Measurements from ENCODE around the gene ARHGAP19.

The ARHGAP19 gene

GRCh38 chr10:97228775-97229157 is 63.7 kb downstream of the ARHGAP19 start:
- DNase-seq (ENCODE audit: low spot score) = no peak

DNA sequence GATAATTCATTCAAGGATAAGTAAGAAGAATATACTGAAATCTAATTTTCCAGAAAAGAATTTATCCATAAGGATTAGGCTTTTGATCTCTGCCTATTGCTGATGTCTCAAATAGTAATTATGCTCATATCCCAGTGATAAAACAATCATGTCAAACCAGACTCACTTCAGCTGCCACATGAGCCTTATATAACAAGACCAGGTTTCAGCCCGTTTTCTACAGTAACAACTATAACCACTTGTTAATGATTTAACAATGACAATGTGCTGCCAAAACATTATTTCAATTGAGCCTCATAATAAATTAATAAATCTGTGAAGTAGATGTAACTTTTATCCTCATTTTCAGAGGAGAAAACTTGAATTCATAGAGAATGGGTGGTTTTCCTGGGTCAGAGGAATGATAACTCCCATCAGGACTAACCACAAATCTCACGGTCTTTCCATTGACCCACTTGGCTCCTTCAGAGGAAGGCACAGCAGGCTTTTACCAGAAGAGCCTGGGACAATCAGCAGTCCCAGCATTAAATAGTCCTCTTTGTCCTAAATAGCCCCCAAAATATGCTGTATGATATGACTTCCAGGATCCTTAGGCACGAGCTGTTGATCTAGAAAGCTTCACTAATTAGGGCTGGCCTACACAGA is 64.2 kb downstream of the ARHGAP19 start:
- no peak for DNase-seq (ENCODE audit: low spot score)

DNA sequence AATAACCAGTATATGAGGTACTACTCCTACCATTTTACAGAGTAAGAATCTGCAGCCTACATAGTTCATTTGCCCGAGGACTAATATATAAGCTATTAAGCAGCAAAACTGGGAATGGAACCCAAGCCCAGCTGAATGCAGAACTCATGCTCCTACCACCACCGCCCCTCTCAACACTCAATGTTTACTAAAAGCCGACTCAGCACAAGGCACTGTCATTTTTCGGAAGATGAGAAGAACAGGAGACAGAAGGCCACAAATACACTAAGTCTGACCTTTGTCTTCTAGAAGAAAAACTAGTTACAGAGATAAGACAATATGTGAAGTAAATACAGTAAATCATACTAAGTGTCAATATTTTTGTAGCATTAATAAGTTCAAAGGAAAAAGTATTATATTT is 66.0 kb downstream of the ARHGAP19 start:
- no peak for DNase-seq (ENCODE audit: low spot score)

- no peak for DNase-seq (ENCODE audit: low spot score)
These were observed 67.7 kb downstream of the ARHGAP19 start for GRCh38 chr10:97224483-97225435.

- no peak for DNase-seq (ENCODE audit: low spot score)
These were observed 70.0 kb downstream of the ARHGAP19 start for GRCh38 chr10:97222326-97222961.

DNA sequence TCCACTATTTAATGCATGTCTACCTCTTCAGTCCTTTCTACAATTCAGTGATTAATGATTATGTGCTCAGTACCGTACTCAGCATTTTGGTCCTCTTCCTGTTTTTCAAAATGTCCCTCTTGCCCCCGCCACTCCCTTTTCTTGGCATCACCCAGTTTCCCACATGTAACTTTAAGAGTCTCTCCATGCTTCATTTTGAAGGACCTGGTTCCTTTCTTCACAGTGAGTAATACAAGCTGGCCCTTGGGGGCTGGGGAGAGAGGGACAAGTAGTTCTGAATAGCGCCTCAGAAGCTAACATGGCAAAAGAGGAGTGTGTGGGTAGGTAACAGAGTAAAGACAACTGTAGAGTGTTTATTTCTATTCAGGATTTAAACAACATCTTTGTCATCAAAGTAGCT is 72.1 kb downstream of the ARHGAP19 start:
- DNase-seq (ENCODE audit: low spot score) = no peak

DNA sequence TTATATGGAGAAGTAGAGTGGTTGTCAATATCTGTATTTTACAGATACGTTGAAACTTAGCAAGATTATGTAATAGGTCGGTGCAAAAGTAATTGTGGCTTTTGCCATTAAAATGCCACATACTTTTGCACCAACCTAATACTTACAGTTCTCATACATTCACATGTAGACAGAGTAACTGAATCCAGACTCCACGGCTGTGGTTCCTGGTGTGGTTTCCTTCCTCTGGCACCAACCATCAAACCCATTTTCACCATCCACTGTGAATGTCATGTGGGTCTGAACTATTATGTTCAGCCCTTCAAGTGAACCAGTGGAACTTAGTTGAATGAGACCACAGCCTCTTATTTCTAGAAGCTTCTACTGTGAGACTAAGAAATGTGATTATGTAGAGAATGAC is 75.1 kb downstream of the ARHGAP19 start:
- DNase-seq (ENCODE audit: low spot score) = no peak

GRCh38 chr10:97215619-97216260 is 76.7 kb downstream of the ARHGAP19 start:
- no peak for DNase-seq (ENCODE audit: low spot score)

DNA sequence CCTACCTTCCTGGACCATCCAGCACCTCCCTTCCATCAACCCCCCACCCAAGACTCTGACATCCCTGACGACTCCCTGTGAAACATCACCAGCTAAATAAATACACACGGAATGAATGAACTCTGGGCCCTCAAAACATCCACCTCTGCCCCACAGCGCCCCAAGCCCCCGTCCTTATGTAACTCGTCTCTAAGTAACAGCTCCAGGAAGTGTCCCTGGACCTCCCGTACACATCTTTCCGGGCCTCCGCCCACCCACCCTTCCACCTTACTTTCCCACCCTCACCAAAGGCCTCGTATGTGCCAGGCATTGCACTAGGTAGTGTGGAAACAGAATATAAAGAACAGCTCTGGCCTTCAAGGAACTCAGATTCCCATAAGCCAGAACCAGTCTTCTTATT is 79.0 kb downstream of the ARHGAP19 start:
- DNase-seq (ENCODE audit: low spot score) = no peak

DNA sequence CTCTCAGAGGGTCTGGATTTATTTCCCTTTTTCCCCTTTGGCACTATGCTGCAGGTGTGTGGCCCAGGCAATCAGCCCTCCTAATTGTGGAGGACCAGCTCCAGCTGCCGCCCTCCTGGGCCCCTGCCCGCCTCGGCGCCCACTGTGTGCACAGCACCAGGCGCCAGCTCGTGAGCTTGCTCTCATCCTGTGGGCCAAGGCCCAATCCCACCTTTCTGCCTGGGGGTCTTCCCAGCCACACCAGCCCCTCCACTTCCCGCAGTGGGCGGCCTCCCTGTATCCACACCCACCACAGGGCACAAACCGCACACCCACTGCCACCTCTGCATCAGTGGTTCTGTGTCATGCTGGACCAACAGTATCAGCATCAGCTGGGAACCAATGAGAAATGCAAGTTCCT is 81.2 kb downstream of the ARHGAP19 start:
- DNase-seq (ENCODE audit: low spot score) = no peak

DNA sequence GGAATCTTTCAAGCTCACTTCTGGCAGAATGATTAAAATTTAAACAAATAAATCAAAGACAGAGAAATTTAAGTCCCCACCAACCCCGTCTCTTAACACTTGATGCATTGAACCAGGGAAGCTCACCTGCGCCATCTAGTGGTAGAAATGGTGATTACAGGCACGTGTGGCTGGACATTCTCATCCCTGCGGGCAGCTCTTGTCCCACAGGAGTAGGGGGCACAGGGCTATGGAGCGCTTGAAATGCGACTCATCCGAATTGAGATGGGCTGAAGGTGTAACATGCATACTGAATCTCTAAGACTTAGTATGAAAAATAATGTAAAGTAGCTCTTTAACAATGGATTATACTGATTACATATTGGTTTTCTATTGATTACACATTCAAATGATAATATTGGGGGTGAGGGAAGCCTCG is 81.9 kb downstream of the ARHGAP19 start:
- DNase-seq (ENCODE audit: low spot score) = peak; percentile 66

- no peak for DNase-seq (ENCODE audit: low spot score)
These were observed 84.6 kb downstream of the ARHGAP19 start for GRCh38 chr10:97207756-97208346.

GRCh38 chr10:97207131-97207530 is 85.3 kb downstream of the ARHGAP19 start:
- no peak for DNase-seq (ENCODE audit: low spot score)

DNA sequence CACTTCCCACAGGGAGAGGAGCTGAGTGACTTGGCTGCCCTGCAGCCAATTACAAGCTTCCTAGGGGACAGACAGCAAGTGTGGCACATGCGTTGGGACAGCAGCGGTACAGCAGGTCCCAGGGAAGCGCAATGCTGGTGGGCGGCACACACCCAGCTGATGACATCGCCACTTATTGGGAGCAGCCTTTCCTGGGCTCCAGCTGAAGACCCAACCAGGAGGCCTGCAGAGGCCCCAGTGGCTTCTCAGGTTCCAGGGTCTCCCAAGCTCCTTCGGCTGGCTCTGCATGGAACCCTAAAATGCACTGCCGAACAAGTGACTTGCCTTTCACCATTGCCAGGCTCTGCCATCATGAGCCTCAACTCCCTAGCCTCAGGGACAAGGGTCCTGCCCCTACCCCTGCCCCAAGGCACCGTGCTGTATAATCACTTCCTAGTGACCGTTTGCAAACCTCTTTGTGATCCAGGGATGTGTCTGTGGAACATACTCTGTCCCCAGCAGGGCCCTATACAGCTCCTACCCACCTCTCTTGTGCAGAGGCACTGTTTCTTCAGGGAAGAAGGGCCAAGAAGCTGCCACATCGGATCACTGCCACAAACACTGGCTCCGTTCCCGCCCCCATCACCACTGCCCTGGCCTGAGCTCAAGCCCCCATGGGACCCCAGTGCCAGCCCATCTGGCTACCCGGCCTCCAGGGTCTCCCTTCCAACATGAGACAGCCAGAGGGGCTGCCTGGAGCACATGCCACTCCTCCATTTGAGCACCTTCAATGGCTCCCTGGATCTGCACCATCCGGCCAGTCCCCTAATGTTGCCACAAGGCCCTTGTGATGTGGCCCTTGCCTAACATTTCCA is 87.4 kb downstream of the ARHGAP19 start:
- DNase-seq (ENCODE audit: low spot score) = no peak

DNA sequence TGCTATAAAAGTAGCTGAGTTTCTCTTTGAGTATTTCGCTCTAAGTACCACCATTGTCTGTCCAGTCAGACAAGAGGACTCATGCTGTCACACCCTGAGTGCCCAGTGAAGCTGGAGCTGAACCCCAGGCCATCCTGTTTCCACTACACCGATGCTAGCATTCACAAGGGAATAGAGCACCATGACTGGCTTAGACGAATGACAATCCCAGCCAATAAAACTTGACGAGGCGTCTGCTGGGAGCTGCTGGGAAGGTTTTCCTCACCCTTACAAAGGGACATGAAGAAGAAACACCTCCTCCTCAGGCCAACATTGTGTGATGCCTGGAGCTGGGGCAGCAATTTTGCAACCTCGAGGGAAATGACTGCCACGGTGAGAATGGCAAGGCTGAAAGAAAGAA is 89.2 kb downstream of the ARHGAP19 start:
- DNase-seq (ENCODE audit: low spot score) = no peak

- no peak for DNase-seq (ENCODE audit: low spot score)
These were observed 91.8 kb downstream of the ARHGAP19 start for GRCh38 chr10:97200616-97201015.

GRCh38 chr10:97199152-97199551 is 93.3 kb downstream of the ARHGAP19 start:
- no peak for DNase-seq (ENCODE audit: low spot score)

DNA sequence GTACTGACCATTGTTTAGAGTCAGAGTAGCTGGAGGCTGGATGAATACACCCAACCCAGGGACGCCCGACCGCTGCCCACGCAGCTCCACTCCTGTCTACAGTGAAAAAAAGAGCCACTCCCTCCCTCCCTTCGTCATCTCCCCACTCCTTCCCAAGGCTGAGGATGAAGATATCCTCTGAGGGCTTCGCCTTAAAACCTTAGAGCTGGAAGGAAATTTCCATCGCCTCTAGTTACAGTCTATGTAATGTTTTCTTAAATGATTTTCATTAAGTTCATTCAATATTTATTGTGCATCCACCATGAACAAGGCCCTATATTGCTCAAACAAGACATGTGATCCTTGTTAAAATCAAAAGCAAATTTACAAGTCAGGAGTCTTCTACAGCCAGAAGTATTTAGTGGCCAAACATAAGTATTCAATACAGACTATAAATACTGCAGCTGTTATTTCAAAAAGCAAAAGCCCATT is 95.4 kb downstream of the ARHGAP19 start:
- no peak for DNase-seq (ENCODE audit: low spot score)

DNA sequence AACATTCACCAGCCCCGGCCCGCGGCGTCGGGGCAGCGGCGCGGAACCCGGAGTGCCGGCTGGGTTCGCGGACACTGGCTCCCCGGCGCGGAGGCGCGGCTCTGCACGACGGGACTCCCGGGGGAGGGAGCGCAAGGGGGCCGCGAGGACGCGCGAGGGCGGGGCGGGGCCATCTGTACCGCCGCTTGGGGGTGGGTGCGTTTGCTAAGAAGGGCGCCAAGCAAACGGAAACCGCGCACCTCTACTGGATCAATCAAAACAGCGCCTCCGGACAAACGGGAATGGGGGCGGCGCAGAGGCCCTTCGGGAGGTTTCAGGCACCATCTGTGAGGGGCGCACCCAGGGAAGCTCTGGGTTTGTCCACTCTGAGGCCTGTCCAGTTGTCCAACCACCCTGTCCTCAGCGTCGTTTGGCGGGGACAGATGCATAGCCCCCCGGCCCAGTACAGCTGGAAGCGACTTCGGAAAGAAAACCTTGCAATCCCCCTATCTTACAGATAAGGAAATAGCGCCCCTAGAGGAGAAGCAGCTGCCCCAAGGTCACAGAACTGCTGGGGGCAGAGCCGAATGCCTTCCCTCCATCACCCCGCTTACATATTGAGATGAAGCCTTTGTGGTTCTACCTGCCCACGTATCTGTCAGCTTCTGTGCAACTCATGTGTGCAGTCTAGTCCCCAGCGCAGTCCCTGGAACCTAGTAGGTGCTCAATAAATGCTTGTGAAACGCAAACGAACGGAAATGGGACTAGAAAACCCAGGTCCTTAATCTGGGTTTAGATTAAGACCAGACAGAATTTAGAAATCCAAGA is 96.0 kb downstream of the ARHGAP19 start:
- peak; percentile 61 for DNase-seq (ENCODE audit: low spot score)

- DNase-seq (ENCODE audit: low spot score) = no peak
These were observed 96.7 kb downstream of the ARHGAP19 start for GRCh38 chr10:97195706-97196222.
